ENCODE results near the gene DPPA3.

GRCh38 chr12:7678744-7679143 lies 32.5 kb upstream of the DPPA3 start:
- TF ChIP-seq, protein P1, sequence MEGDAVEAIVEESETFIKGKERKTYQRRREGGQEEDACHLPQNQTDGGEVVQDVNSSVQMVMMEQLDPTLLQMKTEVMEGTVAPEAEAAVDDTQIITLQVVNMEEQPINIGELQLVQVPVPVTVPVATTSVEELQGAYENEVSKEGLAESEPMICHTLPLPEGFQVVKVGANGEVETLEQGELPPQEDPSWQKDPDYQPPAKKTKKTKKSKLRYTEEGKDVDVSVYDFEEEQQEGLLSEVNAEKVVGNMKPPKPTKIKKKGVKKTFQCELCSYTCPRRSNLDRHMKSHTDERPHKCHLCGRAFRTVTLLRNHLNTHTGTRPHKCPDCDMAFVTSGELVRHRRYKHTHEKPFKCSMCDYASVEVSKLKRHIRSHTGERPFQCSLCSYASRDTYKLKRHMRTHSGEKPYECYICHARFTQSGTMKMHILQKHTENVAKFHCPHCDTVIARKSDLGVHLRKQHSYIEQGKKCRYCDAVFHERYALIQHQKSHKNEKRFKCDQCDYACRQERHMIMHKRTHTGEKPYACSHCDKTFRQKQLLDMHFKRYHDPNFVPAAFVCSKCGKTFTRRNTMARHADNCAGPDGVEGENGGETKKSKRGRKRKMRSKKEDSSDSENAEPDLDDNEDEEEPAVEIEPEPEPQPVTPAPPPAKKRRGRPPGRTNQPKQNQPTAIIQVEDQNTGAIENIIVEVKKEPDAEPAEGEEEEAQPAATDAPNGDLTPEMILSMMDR (IDR thresholded peaks at IDR 0.05), result no peak
- no peak for TF ChIP-seq ZFX (IDR thresholded peaks at IDR 0.05; ENCODE audit: borderline replicate concordance)
